ENCODE data around the gene MARCHF5.

GRCh38 chr10:92284112-92284704 lies 6.8 kb upstream of the MARCHF5 start:
- TF ChIP-seq, protein P1, sequence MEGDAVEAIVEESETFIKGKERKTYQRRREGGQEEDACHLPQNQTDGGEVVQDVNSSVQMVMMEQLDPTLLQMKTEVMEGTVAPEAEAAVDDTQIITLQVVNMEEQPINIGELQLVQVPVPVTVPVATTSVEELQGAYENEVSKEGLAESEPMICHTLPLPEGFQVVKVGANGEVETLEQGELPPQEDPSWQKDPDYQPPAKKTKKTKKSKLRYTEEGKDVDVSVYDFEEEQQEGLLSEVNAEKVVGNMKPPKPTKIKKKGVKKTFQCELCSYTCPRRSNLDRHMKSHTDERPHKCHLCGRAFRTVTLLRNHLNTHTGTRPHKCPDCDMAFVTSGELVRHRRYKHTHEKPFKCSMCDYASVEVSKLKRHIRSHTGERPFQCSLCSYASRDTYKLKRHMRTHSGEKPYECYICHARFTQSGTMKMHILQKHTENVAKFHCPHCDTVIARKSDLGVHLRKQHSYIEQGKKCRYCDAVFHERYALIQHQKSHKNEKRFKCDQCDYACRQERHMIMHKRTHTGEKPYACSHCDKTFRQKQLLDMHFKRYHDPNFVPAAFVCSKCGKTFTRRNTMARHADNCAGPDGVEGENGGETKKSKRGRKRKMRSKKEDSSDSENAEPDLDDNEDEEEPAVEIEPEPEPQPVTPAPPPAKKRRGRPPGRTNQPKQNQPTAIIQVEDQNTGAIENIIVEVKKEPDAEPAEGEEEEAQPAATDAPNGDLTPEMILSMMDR (IDR thresholded peaks at IDR 0.05): no peak
- TF ChIP-seq POLR2A (IDR thresholded peaks at IDR 0.05): no peak
- no peak for TF ChIP-seq EP300 (IDR thresholded peaks at IDR 0.05)

All from ovary (tissue), 3 donors.